Spleen (tissue), 11 donors: Measurements from ENCODE around the gene REPS2. TPM values are rescaled to one million over a fixed set of nuclear protein-coding genes. Genes with fewer than 3 reads are reported as not detected.
A peak's percentile ranks its signal among the peaks of the same experiment; 100 is the strongest.

ENCODE experiments used
- DNase-seq: peaks from one replicate; pipeline ENCODE4 v3.0.0-alpha.2; 2020
- H3K27ac ChIP-seq, 8 donors: fragments of 200-600 bp; sonication (generic) in 7 of 8; 1 replicate in 4 of 8; 2 replicates in 4 of 8; pipeline versions ENCODE4 v1.5.0 to v1.8.0; 2016 to 2021; ENCODE audit warnings: inconsistent platforms in 4 of 8, mild to moderate bottlenecking in 4 of 8, moderate library complexity in 1 of 8
- H3K27me3 ChIP-seq, 7 donors: fragments of 200-600 bp; sonication (generic) in 6 of 7; replicated peaks in 1 of 7; 1 replicate in 4 of 7; 2 replicates in 3 of 7; pipeline versions ENCODE4 v1.5.0 to v1.8.0; 2016 to 2021; ENCODE audit warnings: inconsistent platforms in 3 of 7, mild to moderate bottlenecking in 1 of 7
- H3K36me3 ChIP-seq, 6 donors: fragments of 200-600 bp; sonication (generic) in 5 of 6; 1 replicate in 4 of 6; 2 replicates in 2 of 6; pipeline versions ENCODE4 v1.5.0 to v1.8.0; 2016 to 2021; ENCODE audit warnings: inconsistent platforms in 2 of 6
- H3K4me1 ChIP-seq, 6 donors: fragments of 200-600 bp; sonication (generic) in 5 of 6; 1 replicate in 3 of 6; 2 replicates in 3 of 6; pipeline versions ENCODE4 v1.5.0 to v1.8.0; 2016 to 2021; ENCODE audit warnings: inconsistent platforms in 3 of 6
- H3K4me3 ChIP-seq, 8 donors: fragments of 200-600 bp; sonication (generic) in 7 of 8; 1 replicate in 4 of 8; 2 replicates in 4 of 8; pipeline versions ENCODE4 v1.5.0 to v1.8.0; 2016 to 2021; ENCODE audit warnings: inconsistent platforms in 4 of 8, mild to moderate bottlenecking in 4 of 8, moderate library complexity in 2 of 8
- H3K9me3 ChIP-seq, 8 donors: fragments of 200-600 bp; sonication (generic) in 7 of 8; 1 replicate in 4 of 8; 2 replicates in 4 of 8; pipeline versions ENCODE4 v1.5.0 to v1.8.0; 2016 to 2021; ENCODE audit warnings: inconsistent platforms in 4 of 8
- POLR2A ChIP-seq, 3 donors: fragments of 450-650 bp; IDR thresholded peaks; one replicate each; pipeline ENCODE4 v1.5.1; 2017; ENCODE audit warnings: antibody characterized with exemption in 3 of 3, mild to moderate bottlenecking in 1 of 3
- POLR2AphosphoS5 ChIP-seq, 3 donors: sonication (generic); formaldehyde crosslinking; IDR thresholded peaks; one replicate each; pipeline ENCODE4 v1.5.1; 2017; ENCODE audit warnings: antibody characterized with exemption in 3 of 3
- WGBS, 5 donors: extraction: QIAGEN DNeasy Blood & Tissue Kit in 3 of 5; methylation state at CpG; one replicate each; pipeline versions ENCODE4 v1.1.5 to v1.1.7; 2013 to 2018; 5-methylcytosine and 5-hydroxymethylcytosine counted together
- intact Hi-C: fragments of 100-400 bp; cut with DNase I; formaldehyde crosslinking; loops from one replicate; pipeline ENCODE4 v1.15.0; 2023; ENCODE audit warnings: low total_unique reads
- polyA plus RNA-seq, 3 donors: library from polyadenylated mRNA; stranded (reverse); fragments of 200-250 nt; gene quantifications; one replicate each; pipeline ENCODE4 v1.2.1, GENCODE V29; 2013
- total RNA-seq, 7 donors: library from RNA; depleted of rRNA in 3 of 7; stranded (reverse); fragments of >200 nt in 3 of 7; fragmentation: NEBNext Ultra II Directional in 4 of 7; extraction: Animal tissue kit (Norgen Biotek cat#: 25700) in 4 of 7; gene quantifications; one replicate each; pipeline versions ENCODE4 v1.1.0 to v1.2.1, GENCODE V29; 2016 to 2021
- TF ChIP-seq, protein P1 (sequence below), 11 experiments: fragments of 200-600 bp in 7 of 11; fragments of 450-650 bp in 4 of 11; sonication (generic) in 4 of 11; IDR thresholded peaks in 8 of 11; conservative IDR thresholded peaks in 3 of 11; 1 replicate in 7 of 11; 2 replicates in 4 of 11; pipeline versions ENCODE4 v1.4.0 to v1.8.0; 2016 to 2021; ENCODE audit warnings: antibody characterized with exemption in 11 of 11, inconsistent platforms in 4 of 11, mild to moderate bottlenecking in 1 of 11
- donor health status: healthy with polysubstance abuse.
- donor health status: DM: no; HTN: no; CAD: no; lungs with moderate emphysema.
- donor health status: DM: no; HTN: no; CAD: no.
- donor health status: Bipolar disorder and iron deficiency.
- donor health status: healthy.
- donor health status: DM: no; HTN: no; CAD: no.
- donor health status: DM: yes; HTN: yes; CAD: no.

REPS2 gene
- total and polyA plus RNA-seq, 10 donors = 1.5 to 18.3 (median 8.0) TPM

DNA sequence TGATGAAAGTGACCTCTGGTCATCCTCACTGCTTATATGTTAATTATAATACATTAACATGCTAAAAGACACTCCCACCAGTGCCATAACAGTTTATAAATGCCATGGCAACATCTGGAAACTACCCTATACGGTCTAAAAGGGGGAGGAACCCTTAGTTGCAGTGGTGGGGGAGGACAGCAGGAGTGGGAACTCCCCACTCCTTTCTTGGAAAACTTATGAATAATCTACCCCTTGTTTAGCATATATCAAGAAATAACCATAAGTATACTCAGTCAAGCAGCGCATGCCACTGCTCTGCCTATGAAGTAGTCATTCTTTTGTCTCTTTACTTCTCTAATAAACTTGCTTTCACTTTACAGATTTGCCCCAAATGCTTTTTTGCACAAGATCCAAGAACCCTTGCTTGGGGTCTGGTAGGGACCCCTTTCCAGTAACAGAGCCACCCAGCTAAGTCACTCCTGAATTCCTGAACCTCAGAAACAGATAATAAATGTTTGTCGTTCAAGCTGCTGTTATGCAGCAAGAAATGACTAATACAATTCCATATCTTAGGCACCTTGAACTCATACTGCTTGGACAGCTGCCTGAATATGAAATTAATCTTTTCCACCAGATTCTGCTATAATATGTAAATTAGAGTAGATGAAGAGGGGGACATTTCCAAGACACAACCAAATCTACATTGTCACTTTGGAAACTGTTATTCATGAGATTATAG lies 14.4 kb upstream of the REPS2 start:
- no peaks in the 10 kb centered on the region for H3K9me3 ChIP-seq
- H3K4me3 ChIP-seq = no peak overlapping the region
- H3K27me3 ChIP-seq = peaks cover 0 to 26% (median 0%) of the 10 kb centered on the region in 7 donors
- no peak overlapping the region for H3K27ac ChIP-seq
- H3K36me3 ChIP-seq = no peaks in the 10 kb centered on the region
- WGBS, 5 donors = 47 to 83% (median 67%) methylated on average over 2 to 3 of the region's 3 CpGs
- TF ChIP-seq, protein P1, sequence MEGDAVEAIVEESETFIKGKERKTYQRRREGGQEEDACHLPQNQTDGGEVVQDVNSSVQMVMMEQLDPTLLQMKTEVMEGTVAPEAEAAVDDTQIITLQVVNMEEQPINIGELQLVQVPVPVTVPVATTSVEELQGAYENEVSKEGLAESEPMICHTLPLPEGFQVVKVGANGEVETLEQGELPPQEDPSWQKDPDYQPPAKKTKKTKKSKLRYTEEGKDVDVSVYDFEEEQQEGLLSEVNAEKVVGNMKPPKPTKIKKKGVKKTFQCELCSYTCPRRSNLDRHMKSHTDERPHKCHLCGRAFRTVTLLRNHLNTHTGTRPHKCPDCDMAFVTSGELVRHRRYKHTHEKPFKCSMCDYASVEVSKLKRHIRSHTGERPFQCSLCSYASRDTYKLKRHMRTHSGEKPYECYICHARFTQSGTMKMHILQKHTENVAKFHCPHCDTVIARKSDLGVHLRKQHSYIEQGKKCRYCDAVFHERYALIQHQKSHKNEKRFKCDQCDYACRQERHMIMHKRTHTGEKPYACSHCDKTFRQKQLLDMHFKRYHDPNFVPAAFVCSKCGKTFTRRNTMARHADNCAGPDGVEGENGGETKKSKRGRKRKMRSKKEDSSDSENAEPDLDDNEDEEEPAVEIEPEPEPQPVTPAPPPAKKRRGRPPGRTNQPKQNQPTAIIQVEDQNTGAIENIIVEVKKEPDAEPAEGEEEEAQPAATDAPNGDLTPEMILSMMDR (IDR thresholded peaks at IDR 0.05 in 8 of 11, conservative IDR thresholded peaks at IDR 0.05 in 3 of 11) = no peak
- TF ChIP-seq POLR2A (IDR thresholded peaks at IDR 0.05) (no peak), POLR2AphosphoS5 (IDR thresholded peaks at IDR 0.05) (no peak)
- H3K4me1 ChIP-seq = no peaks in the 10 kb centered on the region
- intact Hi-C loops = no loop called here
- DNase-seq = no peak

GRCh38 chrX:16934185-16934584 lies 12.3 kb upstream of the REPS2 start:
- intact Hi-C loops = no loop called here
- 73 to 100% (median 79%) methylated on average over 1 to 3 of the region's 3 CpGs for WGBS, 5 donors
- Histone ChIP-seq H3K27ac (no peak overlapping the region), H3K36me3 (no peaks in the 10 kb centered on the region), H3K4me1 (no peaks in the 10 kb centered on the region), H3K27me3 (peaks cover 0 to 26% (median 0%) of the 10 kb centered on the region in 7 donors), H3K9me3 (peaks cover 0 to 9% (median 3%) of the 10 kb centered on the region in 8 donors), H3K4me3 (no peak overlapping the region)
- DNase-seq = no peak
- TF ChIP-seq, protein P1 (IDR thresholded peaks at IDR 0.05 in 8 of 11, conservative IDR thresholded peaks at IDR 0.05 in 3 of 11) = no peak
- TF ChIP-seq POLR2A (IDR thresholded peaks at IDR 0.05) = no peak
- no peak for TF ChIP-seq POLR2AphosphoS5 (IDR thresholded peaks at IDR 0.05)

- intact Hi-C loops = loop anchor here (10.0 kb wide), 1 partner anchor 62 kb away; no protein-coding TSS in a partner anchor
- no peak for TF ChIP-seq POLR2AphosphoS5 (IDR thresholded peaks at IDR 0.05)
- no peak for TF ChIP-seq POLR2A (IDR thresholded peaks at IDR 0.05)
- TF ChIP-seq, protein P1 (IDR thresholded peaks at IDR 0.05 in 8 of 11, conservative IDR thresholded peaks at IDR 0.05 in 3 of 11) = no peak
- no peaks in the 10 kb centered on the region for H3K36me3 ChIP-seq
- peaks cover 0 to 18% (median 3%) of the 10 kb centered on the region in 6 donors for H3K4me1 ChIP-seq
- peak; percentile 85 for DNase-seq
- H3K4me3 ChIP-seq = peak overlapping the region; percentile 35 to 81 (median 52)
- peak overlapping the region in 4 of 8 donors; percentile 28 to 63 (median 44) for H3K27ac ChIP-seq
- peaks cover 0 to 8% (median 0%) of the 10 kb centered on the region in 8 donors for H3K9me3 ChIP-seq
- WGBS, 5 donors = 0 to 50% (median 1%) methylated on average over 3 to 43 of the region's 43 CpGs
- no peaks in the 10 kb centered on the region for H3K27me3 ChIP-seq
Measured at GRCh38 chrX:16946971-16947562, 609 bp downstream of the REPS2 start.

DNA sequence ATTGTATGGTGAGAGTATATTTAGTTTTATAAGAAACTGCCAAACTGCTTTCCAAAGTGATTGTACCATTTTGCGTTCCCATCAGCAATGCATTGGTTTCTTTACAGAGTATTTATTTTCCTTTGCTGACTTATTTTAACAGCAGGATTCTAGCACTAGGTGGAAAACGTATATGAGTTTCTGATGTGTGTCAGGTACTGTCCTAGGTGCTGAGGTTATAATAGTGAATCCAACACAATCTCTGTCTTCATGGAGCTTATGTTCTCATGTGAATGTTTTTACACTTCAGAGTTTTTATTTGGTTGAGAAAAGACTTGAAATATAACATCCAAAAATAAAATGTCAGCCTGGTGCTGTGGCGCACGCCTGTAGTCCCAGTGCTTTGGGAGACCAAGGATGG lies 4.0 kb downstream of the REPS2 start:
- Histone ChIP-seq H3K36me3 (no peaks in the 10 kb centered on the region), H3K4me3 (no peak overlapping the region), H3K27me3 (peaks cover 0 to 6% (median 0%) of the 10 kb centered on the region in 7 donors), H3K9me3 (no peaks in the 10 kb centered on the region), H3K4me1 (peaks cover 0 to 19% (median 3%) of the 10 kb centered on the region in 6 donors), H3K27ac (no peak overlapping the region)
- 82 to 99% (median 90%) methylated on average over 4 of the region's 4 CpGs for WGBS, 5 donors
- DNase-seq = no peak
- intact Hi-C loops = no loop called here
- TF ChIP-seq, protein P1 (IDR thresholded peaks at IDR 0.05 in 8 of 11, conservative IDR thresholded peaks at IDR 0.05 in 3 of 11) = no peak
- no peak for TF ChIP-seq POLR2AphosphoS5 (IDR thresholded peaks at IDR 0.05)
- no peak for TF ChIP-seq POLR2A (IDR thresholded peaks at IDR 0.05)
